ENCODE measurements around the gene UBE2L3.
"Not testable (repeated sequence)": the region's sequence is repeated elsewhere in the genome, so short reads cannot be mapped to it uniquely, and the experiment has no call there.

UBE2L3 gene

DNA sequence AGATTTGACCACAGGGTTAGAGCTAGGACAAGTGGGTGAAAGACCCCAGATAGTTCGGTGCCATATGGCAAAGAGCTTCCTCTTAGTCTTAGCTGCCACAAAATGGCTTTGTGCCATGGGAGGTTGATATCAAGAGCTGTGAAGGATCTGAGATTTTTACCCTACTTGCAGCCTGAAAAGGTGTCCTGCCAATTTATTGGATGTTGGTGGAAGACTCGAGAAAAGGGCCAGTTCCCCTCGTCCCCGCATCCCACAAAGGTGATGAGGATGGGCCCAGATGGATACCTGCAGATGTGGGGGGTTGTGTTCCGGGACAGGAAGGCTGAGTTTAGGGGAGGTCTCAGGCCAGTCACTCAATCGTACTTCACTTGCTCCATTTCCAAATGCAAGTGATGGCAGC is 35.1 kb downstream of the UBE2L3 start:
- no peak for DNase-seq (ENCODE audit: low read depth)

DNA sequence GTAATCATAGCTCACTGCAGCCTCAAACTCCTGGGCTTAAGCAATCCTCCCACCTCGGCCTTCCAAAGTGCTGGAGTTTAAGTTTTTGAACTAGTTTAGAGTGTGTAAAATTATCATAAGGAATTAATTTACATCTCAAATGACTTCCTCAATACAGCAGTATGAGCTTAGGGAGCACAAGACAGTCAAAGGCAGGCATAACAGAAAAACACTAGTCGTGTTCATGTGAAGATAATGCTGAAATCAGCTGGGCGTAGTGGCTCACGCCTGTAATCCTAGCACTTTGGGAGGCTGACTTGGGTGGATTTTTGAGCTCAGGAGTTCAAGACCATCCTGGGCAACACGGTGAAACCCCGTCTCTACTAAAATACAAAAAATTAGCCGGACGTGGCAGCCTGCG is 36.5 kb downstream of the UBE2L3 start:
- no peak for DNase-seq (ENCODE audit: low read depth)

DNA sequence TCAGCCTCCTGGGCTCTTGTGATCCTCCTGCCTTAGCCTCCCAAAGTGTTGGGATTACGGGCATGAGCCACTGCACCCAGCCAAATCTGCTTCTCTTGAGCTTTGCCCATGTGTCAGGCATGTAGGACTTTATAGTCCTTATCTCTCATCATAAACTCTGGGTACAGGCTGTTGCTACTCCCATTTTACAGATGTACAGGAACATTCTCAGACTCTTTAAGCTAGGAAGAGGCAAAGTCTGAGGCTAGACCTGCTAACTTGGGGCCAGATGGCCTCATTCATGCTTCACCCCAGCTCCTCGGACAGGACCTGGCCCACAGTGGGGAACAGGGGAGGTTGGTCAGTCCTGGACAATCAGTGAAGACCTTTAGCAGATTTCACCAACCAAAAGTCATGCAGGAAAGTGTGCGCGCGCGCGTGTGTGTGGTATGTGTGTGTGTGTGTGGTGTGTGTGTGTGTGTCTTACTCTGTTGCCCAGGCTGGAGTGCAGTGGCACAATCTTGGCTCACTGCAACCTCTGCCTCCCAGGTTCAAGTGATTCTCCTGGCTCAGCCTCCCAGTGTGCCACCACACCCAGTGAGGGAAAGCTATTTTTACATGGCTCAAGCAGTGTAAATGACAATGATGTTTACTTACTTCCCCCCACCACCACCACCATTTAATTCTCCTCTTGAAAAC is 38.5 kb downstream of the UBE2L3 start:
- no peak for DNase-seq (ENCODE audit: low read depth)

DNA sequence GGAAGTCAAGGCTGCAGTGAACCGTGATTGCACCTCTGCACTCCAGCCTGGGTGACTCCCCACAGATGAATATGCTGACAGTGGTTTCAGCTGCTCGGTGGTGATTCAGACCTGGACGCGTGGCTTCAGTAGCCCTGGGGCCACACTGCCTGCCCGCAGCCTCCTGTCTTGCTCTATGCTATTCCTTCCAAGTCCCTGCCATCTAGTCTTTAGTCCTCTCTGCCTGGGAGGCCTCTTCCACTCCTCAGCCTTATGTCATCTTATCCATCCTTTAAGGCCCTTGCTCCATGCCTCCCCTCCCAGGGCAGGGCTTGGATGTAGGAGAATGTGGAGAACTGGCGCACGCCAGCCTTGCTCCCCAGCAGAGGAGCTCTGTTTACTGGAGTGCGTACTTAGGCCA is 39.3 kb downstream of the UBE2L3 start:
- no peak for DNase-seq (ENCODE audit: low read depth)

DNA sequence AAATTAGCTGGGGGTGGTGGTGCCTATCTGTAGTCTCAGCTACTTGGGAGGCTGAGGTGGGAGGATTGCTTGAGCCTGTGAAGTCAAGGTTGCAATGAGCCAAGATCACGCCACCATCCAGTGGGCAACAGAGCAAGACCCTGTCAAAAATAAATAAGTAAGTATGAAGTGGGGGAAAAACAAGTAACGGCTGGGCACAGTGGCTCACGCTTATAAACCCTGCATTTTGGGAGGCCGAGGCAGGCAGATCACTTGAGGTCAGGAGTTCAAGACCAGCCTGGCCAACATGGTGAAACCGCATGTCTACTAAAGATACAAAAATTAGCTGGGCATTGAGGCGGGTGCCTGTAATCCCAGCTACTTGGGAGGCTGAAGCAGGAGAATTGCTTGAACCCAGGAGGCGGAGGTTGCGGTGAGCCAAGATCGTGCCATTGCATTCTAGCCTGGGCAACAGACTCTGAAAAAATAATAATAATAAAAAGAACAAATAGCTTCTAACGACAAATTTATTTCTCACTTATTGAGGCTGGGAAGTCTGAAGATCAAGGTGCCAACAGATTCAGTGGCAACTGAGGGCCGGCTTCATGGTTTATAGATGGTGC is 42.1 kb downstream of the UBE2L3 start:
- not testable (repeated sequence) for DNase-seq (ENCODE audit: low read depth)

DNA sequence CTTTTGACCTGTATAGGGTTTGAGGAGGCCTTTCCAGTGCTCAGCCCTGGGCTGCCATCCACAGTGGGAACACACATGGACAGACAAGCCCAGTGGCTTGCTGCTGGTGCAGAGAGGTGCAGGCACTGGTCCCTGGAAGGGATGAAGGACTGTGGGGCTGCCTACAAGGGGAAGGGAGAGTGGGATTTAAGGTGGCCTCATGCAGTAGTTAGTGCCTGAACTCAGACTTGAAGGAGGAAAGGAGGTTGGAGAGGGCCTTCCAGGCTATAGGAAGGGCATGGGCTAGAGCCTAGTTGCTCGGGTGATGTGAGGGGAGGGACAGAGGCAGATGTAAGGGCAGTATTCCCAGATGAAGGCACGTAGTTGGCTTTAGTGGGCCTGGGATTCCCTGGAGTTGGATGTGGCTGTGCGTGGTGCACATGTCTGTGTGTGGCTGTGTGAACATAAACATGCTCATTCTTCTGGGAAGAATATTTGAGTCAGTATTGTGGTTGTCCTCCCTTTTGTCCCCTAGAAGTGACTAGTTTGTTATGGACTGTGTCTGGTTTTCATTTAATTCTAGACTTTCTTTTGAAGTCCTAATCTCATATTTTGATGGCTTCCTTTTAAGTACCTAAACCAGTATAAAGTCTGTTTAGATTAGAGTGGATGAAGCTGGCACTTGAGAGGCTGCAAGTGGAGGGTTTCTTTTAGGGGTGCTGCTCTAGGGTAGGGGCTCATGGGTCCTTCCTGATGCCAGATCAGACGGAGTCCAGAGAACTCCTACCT is 43.9 kb downstream of the UBE2L3 start:
- DNase-seq (ENCODE audit: low read depth), result no peak

DNA sequence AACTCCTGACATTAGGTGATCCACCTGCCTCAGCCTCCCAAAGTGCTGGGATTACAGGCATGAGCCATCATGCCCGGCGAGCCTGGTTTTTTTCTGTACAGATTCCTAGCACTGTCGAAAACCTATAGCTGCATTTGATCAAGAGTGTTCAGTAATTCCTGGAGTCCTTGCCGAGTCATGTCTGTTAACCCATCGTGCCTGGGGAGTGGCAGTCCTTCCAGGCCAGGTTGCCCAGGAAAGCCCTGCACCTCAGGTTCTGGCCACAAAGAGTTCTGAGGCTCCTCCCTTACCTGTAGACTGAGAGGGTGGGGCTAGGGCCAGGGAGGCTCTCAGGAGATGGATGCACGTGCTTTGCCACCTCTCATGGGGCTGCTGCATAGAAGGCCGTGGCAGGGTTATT is 45.3 kb downstream of the UBE2L3 start:
- no peak for DNase-seq (ENCODE audit: low read depth)

DNA sequence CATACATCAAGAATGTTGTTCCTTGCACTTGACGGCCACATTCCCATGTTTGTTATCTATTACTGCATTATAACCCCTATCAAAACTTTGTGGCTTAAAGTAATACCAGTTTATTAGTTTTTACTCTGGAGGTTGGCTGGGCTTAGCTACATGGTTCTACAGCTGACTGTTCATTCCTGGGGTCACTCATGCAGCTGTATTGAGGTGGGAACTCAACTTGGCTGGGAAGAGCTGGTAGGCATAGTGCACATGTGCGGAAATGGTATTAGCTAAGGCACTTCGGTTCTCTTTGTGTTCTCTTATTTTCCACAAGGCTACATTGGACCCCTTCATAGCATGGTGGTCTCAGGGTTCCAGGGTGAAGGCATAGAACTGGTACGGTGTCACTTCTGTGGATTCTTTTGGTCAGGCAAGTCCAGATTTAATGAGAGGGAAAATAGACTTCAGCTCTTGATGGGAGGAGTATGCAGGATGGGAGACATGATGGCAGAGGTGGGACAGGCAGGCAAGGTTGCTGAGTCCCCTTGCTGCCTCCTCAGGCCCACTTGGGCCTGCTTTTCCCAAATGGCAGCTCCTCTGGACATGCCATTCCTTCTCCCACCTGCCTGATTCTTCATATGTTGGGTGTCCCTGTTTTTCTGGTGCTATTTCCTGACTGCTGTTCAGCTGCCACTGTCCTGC is 46.2 kb downstream of the UBE2L3 start:
- DNase-seq (ENCODE audit: low read depth), result no peak

DNA sequence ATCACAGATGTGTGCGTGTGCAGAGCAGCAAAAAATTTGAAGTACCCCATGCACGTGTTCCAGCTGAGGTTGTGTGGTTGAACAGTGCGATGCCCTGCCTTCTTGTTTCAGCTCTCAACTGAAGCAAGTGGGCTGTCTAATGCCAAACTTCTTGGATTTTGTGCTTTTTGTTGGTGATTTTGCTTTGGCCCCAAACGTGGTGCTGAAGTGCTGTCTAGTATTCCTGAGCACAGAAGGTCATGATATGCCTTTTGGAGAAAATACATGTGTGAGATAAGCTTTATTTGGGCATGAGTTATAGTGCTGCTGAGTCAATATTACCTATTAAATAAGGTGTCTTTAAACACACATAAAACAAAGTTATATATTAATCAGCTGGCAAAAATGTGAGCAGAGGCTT is 48.2 kb downstream of the UBE2L3 start:
- no peak for DNase-seq (ENCODE audit: low read depth)

DNA sequence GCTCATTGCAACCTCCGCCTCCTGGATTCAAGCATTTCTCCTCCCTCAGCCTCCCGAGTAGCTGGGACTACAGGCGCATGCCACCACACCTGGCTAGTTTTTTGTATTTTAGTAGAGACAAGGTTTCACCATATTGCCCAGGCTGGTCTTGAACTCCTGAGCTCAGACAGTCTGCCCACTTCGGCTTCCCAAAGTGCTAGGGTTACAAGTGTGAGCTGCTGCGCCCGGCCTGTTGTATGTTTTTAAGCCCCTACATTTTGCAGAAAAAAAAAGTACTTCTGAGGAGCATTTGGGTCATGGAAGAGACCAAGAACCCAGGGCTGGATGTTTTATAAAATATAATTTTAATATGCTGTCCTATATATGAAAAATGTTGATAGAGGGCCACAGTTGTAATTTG is 49.8 kb downstream of the UBE2L3 start:
- DNase-seq (ENCODE audit: low read depth), result not testable (repeated sequence)

DNA sequence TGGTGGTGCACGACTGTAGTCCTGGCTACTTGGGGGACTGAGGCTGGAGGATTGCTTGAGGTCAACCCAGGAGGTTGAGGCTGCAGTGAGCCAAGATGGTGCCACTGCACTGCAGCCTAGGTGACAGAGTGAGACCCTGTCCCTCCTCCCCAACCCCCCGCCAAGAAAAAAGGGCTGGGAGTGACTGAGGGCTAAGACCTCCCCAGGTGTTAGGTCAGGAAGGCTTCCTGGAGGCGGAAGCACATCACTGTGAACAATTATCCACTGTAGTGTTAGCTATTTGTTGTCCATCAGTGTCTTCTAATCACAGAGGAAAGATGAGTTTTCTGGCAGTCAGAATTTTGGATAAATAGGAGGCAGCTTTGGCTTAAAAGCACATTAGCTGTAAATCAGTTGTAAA is 53.5 kb downstream of the UBE2L3 start:
- no peak for DNase-seq (ENCODE audit: low read depth)

DNA sequence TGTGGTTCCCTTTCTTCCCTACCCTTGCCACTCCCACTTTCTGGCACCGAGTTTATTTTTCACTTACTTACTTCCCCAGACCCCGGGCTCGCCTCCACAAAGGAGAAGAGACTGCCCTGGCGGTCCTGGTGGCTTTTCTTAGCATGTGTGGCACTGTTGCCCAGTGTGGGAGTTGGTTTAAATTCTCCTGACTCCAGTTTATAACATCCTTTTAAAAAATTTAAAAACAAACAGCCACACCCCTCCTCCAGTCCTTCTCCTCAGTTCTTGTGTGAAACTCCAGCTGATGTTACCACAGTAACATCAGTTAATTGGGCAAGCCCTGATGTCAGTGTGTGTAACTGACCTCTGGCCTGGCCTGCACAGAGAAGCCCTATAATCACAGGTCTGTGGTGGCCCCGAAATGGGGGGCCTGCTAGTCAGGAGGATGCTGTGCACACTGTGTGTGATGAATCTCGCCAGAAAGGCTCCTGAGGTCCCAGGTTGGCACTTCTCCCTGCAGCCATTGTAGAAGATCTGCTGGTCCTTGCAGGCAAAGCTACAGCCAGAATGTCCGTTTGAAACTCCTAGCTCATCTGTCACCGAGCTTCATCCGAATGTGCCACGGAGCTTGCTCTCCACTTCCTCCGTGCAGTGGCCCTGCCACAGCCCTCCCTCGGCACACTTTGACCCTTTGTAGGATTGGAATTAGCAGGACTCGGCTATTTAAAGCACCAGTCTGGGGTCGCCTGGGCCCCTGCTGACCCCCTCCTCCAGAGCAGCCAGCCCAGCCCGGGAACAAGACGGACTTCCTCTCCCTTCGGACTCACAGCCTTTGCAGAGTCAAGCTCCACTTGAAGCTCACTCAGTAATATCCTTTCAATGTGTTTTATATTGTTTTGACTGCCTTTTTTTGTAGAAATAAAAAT is 54.8 kb downstream of the UBE2L3 start:
- no peak for DNase-seq (ENCODE audit: low read depth)

DNA sequence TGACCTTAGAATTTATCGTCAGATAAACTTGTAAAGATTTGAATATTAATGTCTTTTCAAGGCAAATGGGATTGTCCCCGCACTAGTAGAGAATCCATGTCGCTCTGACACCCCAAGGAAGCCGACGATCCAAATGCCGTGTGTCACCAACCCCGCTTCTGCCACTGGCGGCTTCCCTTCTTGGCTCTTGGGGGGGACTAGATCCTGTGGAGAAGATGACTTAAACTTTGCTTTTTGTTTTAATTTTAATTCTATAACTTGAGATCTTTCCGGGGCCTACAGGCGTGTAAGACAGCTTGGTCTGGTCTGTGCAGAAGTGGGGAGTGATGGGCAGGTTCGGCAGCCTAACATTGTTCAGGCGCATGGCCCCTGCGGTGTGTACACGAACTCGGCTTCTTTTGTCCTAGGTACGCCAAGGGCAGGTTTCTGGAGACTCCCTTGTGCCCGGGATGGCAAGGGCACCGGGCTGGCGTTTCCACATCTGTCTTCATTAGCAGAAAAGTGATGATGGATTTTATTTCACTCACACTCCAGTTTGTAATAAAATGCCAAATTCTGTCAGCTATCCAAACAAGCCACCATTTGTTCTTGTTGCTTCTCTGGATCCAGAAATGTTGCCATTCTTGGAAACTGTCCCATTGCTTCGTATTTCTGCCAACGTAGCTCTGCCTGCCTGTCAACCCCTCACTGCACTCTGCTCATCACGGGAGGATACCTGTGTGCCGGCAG is 55.6 kb downstream of the UBE2L3 start:
- DNase-seq (ENCODE audit: low read depth), result no peak

DNA sequence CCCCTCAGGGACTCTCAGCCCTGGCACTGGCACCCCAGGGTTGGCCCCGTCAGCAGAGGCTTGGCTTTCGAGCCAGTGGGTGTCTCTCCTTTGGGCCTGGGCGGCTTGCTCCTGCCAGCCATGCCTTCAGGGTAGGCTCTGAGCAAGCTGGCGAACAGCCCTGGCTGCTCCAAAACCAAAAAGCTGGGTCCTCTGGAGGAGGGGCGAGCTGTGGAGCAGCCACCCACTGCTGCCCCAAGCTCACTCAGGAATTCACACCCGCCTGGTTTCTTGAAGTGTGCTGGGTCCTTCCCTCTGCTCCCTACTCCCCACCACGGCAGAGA is 56.1 kb downstream of the UBE2L3 start:
- DNase-seq (ENCODE audit: low read depth), result no peak

DNA sequence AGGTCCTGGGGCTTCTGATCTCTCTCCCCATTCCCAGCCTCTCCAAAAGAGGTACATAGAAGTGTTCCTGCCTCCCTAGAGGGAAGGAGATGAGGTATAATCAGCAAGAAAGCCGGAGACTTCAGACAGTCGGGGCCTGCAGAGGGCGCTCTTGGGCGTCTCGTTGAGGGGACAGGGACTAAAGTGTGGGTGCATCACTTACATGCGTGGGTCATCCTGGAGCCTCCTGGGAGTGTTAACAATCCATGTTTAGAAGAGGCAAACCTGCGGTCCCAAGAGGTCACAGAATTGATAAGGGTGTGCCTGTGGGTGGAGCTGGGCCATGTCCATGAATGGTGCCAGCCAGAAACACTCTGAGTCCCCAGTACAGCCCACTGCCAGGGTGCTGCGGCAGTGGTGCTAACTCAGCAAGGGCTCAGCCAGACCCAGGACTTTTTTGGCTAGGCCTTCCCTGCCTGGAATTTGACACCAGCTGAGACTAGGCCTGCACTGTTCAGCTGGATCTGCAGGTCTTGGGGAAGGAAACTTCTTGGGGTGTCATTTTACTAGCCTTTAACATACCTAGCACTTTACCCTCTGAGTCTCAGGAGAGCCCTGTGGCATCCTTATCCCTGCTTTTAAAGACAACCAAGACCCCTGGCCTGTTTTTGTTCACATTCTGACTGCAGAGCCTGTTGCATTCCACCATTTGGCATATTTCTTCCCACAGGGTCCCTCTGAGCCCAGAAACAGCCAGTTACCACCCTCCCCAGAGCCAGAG is 56.8 kb downstream of the UBE2L3 start:
- DNase-seq (ENCODE audit: low read depth), result no peak

DNA sequence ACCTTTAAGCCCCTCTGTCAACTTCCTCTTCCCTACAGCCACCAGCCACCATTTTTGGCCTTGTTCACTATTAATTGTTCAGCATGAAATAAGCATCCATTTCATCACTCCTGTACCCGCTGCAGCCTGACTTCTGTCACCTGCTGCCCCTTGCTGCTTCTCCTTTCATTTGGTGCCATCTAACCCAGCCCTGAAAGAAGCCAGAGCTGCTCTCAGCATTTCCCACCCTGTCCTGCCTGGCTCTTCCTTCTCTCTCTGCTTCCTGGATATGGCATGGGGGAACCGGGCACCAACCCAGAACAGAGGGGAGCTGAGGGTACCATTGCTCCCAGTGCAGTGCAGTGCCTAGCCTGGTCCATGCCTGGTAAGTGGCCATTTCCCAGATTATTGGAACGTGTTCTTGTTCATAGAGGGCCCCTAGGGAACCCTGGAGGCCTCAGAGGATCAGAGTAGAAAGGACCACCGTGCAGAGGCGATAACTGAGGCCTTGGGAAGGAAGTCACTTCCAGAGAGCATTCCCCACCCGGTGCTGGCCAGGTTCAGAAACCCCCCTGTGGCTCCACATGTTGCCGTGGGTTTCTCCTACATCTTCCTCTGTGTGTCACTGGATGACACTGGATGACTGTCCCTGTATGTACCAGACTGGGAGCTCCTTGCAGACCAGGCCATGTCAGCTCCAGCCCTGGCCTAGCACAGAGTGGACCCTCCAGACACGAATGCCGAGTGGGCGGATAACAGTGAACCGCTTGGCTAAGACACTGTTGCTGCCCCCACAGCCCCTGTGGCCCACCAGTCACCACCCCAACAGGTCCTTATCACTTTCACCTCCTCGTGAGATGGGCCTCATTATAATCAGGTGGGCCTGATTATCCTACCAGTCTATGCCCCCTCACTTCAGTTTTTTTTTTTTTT is 57.6 kb downstream of the UBE2L3 start:
- DNase-seq (ENCODE audit: low read depth), result no peak

DNA sequence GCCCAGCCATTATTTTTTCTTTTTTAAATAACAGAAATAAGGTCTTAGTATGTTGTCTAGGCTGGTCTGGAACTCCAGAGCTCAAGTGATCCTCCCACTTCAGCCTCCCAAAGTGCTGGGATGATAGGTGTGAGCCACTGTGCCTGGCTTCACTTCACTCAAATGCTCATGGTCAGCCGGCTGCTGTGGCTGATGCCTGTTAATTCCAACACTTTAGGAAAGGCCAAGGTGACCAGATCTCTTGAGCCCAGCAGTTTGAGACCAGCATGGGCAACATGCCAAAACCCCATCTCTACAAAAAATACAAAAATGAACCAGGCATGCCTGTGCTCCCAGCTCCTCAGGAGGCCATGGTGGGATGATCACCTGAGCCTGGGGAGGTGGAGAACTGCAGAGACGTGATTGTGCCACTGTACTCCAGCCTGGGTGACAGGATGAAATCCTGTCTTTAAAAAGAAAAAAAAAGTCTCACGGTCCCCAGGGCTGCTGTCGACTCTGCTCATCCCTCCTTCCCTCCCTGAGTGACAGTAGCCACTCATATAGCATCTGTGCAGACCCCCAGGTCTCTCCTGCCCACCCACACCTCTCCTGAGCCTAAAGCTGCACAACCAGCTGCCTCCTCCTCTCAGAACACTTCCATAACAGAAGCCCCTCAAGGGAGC is 58.7 kb downstream of the UBE2L3 start:
- DNase-seq (ENCODE audit: low read depth), result no peak

DNA sequence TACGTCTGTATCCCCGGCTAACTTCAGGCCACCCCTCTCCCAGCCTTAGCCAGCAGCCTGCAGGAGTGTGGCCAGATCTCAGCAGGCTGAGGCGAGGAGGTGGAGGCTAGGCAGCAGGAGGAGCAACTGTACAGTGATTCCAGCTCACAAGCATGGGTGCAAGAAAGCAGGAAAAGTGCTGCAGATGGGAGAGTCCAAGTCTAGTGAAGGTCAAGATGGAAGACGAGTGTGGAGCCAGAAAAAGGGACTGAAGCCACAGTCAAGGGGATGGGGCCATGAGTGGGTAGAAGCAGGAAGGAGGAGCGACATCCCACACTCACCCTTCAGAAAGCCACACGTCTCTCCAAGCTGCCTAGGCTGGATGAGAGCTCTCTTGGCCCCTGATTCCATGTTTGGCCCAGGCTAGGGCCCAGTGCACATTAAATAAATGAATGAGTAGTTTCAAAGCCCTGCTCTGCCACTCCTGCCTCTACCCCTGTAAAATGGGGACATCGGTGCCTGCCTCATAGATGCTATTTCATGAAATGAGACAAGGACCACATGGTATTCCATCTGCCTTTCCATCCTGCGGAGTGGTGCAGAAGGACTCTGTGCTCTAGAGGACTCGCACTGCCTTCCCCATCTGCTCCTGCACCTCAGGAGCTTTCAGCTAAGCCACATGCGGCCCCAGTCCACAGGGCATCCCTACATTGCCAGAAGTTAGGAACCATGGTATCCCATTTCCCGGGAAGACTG is 59.4 kb downstream of the UBE2L3 start:
- no peak for DNase-seq (ENCODE audit: low read depth)

Data from activated T-helper 1 cell treated with Interleukin-2 at 50 U/mL for 16 hours (primary cell).